ENCODE results near the gene TECPR1. TPM values are rescaled to one million over a fixed set of nuclear protein-coding genes. Genes with fewer than 3 reads are reported as not detected.

The TECPR1 gene, protein sequence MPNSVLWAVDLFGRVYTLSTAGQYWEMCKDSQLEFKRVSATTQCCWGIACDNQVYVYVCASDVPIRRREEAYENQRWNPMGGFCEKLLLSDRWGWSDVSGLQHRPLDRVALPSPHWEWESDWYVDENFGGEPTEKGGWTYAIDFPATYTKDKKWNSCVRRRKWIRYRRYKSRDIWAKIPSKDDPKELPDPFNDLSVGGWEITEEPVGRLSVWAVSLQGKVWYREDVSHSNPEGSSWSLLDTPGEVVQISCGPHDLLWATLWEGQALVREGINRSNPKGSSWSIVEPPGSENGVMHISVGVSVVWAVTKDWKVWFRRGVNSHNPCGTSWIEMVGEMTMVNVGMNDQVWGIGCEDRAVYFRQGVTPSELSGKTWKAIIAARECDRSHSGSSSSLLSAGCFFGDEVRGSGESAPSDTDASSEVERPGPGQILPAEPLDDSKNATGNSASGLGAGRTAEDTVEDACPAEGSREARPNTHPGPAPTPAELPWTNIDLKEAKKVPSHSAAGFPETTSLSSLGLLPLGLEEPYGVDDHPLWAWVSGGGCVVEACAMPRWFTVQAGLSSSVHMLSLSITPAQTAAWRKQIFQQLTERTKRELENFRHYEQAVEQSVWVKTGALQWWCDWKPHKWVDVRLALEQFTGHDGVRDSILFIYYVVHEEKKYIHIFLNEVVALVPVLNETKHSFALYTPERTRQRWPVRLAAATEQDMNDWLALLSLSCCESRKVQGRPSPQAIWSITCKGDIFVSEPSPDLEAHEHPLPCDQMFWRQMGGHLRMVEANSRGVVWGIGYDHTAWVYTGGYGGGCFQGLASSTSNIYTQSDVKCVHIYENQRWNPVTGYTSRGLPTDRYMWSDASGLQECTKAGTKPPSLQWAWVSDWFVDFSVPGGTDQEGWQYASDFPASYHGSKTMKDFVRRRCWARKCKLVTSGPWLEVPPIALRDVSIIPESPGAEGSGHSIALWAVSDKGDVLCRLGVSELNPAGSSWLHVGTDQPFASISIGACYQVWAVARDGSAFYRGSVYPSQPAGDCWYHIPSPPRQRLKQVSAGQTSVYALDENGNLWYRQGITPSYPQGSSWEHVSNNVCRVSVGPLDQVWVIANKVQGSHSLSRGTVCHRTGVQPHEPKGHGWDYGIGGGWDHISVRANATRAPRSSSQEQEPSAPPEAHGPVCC
- 17.9 and 23.2 TPM in 2 replicates for total RNA-seq (2014; rRNA removed; shearing (Covaris generic))
- 36.4 and 38.1 TPM in 2 replicates for total RNA-seq (2022)
- Bru-seq, nascent RNA, result percentile 48 among the genes with signal in this experiment
- BruChase-seq, experiment 1, labeled RNA remaining after a 6-hour chase, result percentile 59 among the genes with signal in this experiment
- BruChase-seq, experiment 2, labeled RNA remaining after a 2-hour chase, result percentile 56 among the genes with signal in this experiment
- long read RNA-seq, full-length matches to known transcripts, result 5 of 26 reads
- long read RNA-seq, partial matches to known transcripts, result 8 of 26 reads
- long read RNA-seq, other reads (novel, unspliced or antisense), result 13 of 26 reads

DNA sequence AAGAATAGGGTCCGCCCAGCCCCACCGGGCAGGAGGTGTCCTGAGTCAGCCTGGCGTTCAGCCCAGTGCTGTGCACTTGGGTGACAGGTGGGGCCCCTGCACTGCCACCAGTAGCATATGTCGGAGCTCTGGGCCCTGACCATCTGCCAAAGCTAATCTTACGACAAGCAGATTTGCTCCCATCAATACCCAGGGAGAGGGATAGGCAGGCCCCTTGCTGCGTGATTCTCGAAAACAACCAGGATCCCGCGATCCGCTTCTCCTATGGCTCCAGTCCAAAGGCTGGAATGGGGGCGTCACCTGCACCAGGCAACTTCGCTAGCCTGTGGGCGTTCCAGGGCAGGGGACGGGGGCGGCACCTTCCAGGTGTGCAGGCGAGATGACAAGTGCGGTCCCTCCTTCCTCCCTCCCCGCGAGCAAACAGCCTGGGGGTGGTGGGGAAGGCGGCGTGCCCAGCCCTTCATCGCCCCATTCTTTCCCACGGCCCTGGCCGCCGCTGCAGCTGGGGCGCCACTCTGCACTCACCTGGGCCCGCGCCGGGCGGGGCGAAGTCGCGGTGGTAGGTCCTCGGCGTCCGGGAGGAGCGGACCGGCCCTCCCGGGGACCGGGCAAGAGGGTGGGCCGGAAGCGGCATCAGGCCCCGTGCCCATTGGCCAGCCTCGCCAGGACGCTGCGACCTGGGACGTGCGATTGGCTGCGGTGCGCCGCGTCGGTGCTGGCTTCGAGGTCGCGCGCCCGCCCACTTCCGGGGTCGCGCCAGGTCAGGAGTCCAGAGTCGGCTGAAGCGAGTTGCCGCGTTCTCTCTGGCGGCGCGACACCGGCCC, at the start of gene TECPR1:
Gene TECPR1, minus strand, starts transcription at position 632 of the 824 bp plus-strand sequence. CDS start 6,086 bp downstream, outside the sequence.
- DNase-seq (ENCODE audit: low spot score), result peak; percentile 93
- Histone ChIP-seq H3K9me3 (ENCODE audit: low read length) (no peaks in the 10 kb centered on the region), H3K79me2 (ENCODE audit: insufficient read depth, low read depth, low read length) (peaks cover 6% of the 10 kb centered on the region; the same call in 1 of the 2 replicates), H3K9me2 (ENCODE audit: insufficient read depth, low read length) (no peaks in the 10 kb centered on the region), H3K4me3 (ENCODE audit: low read depth, low read length, poor library complexity, severe bottlenecking) (peak within 1 kb of the TSS; percentile 86), H3K4me1 (ENCODE audit: insufficient read depth, low read length, poor library complexity, severe bottlenecking) (peaks cover 32% of the 10 kb centered on the region), H3K36me3 (ENCODE audit: insufficient read depth, low read length) (peaks cover under 1% of the 10 kb centered on the region; the same call in 1 of the 2 replicates), H4K20me1 (ENCODE audit: insufficient read depth, low read length) (no peaks in the 10 kb centered on the region), H3K27ac (ENCODE audit: low read depth, low read length, poor library complexity, severe bottlenecking) (peak within 1 kb of the TSS; percentile 83), H3K4me2 (ENCODE audit: low read length) (peak within 1 kb of the TSS; percentile 100), H2AFZ (ENCODE audit: low read length) (peak within 1 kb of the TSS; percentile 61)
- no peak for TF ChIP-seq EZH2phosphoT487 (IDR thresholded peaks at IDR 0.05; ENCODE audit: borderline replicate concordance, low read depth, low read length)
- TF ChIP-seq, protein P1, sequence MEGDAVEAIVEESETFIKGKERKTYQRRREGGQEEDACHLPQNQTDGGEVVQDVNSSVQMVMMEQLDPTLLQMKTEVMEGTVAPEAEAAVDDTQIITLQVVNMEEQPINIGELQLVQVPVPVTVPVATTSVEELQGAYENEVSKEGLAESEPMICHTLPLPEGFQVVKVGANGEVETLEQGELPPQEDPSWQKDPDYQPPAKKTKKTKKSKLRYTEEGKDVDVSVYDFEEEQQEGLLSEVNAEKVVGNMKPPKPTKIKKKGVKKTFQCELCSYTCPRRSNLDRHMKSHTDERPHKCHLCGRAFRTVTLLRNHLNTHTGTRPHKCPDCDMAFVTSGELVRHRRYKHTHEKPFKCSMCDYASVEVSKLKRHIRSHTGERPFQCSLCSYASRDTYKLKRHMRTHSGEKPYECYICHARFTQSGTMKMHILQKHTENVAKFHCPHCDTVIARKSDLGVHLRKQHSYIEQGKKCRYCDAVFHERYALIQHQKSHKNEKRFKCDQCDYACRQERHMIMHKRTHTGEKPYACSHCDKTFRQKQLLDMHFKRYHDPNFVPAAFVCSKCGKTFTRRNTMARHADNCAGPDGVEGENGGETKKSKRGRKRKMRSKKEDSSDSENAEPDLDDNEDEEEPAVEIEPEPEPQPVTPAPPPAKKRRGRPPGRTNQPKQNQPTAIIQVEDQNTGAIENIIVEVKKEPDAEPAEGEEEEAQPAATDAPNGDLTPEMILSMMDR (conservative IDR thresholded peaks at IDR 0.05; ENCODE audit: low read length), result no peak
- CTCF ChIA-PET (ENCODE audit: unreplicated experiment), result no interaction called here
- BruUV-seq (replicated peaks), result no TSS peak
- POLR2A ChIA-PET, result interaction anchor here (1.1 to 1.8 kb wide), 2 partner anchors 11 to 46 kb away, joined by 4 to 5 read pairs; no protein-coding TSS in a partner anchor
- intact Hi-C loops (cut with micrococcal nuclease; ENCODE audit: unreplicated experiment), result loop anchor here (1.0 to 5.0 kb wide), 4 partner anchors 29 to 1135 kb away; partner anchors contain the start of genes BRI3 and SDHAF3

DNA sequence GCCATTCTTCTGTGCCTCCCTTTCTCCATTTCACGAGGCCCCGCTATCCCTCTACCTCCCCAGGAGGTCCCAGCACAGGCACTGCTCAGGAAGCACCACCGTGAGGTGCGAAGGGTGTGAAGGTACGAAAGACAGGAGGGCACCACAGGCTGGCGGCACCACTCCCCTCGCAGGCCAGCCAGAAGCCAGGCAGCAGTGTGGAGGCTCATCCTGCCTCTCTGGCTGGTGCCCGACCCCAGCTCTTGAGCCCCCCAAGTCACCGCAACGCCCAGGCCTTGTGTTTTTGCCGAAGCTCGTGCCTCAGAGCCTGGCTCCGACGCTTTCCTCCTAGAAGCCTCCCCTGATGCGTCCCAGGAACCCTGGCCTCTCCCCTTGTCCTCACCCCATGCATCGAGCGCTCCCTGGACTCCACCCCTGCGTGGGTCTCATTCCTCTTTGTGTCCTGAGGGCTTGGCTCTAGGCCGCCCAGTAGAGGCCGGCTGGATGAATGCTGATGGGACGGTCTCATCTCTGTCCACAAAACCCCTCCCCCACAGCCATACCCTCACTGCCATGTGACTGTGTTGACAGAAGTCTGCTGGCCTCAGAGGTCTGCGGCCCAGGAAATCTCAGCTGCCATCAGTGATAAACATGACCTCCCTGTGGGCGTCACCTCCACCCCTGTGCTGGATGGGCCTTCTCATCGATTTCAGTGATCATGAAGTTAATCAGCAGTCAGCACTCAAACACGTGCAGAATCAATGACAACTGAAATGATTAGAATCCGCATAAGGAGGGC, 48.8 kb upstream of the TECPR1 start:
- no peaks in the 10 kb centered on the region for H4K20me1 ChIP-seq (ENCODE audit: insufficient read depth, low read length)
- no peaks in the 10 kb centered on the region for H3K79me2 ChIP-seq (ENCODE audit: insufficient read depth, low read depth, low read length)
- H3K9me2 ChIP-seq (ENCODE audit: insufficient read depth, low read length), result no peaks in the 10 kb centered on the region
- no peak overlapping the region for H3K4me2 ChIP-seq (ENCODE audit: low read length)
- no peaks in the 10 kb centered on the region for H3K9me3 ChIP-seq (ENCODE audit: low read length)
- TF ChIP-seq, protein P1 (conservative IDR thresholded peaks at IDR 0.05; ENCODE audit: low read length), result no peak
- TF ChIP-seq EZH2phosphoT487 (IDR thresholded peaks at IDR 0.05; ENCODE audit: borderline replicate concordance, low read depth, low read length), result no peak
- intact Hi-C loops (cut with micrococcal nuclease; ENCODE audit: unreplicated experiment), result no loop called here
- no peak for DNase-seq (ENCODE audit: low spot score)
- H3K36me3 ChIP-seq (ENCODE audit: insufficient read depth, low read length), result no peaks in the 10 kb centered on the region
- H2AFZ ChIP-seq (ENCODE audit: low read length), result no peak overlapping the region
- no TSS peak for BruUV-seq (replicated peaks)
- H3K4me3 ChIP-seq (ENCODE audit: low read depth, low read length, poor library complexity, severe bottlenecking), result no peak overlapping the region
- no peak overlapping the region for H3K27ac ChIP-seq (ENCODE audit: low read depth, low read length, poor library complexity, severe bottlenecking)
- ChIA-PET CTCF (ENCODE audit: unreplicated experiment) (no interaction called here), POLR2A (no interaction called here)
- no peaks in the 10 kb centered on the region for H3K4me1 ChIP-seq (ENCODE audit: insufficient read depth, low read length, poor library complexity, severe bottlenecking)
